Stimulated activated CD8-positive, alpha-beta memory T cell treated with anti-CD3 and anti-CD28 coated beads, Interleukin-12 subunit alpha, Interleukin-12 subunit beta, amount 100 ng/mL, for 4 hours (primary cell): Measurements from ENCODE around the gene KCTD18.

Source experiments
- DNase-seq: peaks from one replicate; pipeline ENCODE4 v3.0.0-alpha.2; 2020; ENCODE audit warnings: low read depth

The KCTD18 gene

GRCh38 chr2:200454927-200455801 is 54.7 kb downstream of the KCTD18 start:
- no peak for DNase-seq

DNA sequence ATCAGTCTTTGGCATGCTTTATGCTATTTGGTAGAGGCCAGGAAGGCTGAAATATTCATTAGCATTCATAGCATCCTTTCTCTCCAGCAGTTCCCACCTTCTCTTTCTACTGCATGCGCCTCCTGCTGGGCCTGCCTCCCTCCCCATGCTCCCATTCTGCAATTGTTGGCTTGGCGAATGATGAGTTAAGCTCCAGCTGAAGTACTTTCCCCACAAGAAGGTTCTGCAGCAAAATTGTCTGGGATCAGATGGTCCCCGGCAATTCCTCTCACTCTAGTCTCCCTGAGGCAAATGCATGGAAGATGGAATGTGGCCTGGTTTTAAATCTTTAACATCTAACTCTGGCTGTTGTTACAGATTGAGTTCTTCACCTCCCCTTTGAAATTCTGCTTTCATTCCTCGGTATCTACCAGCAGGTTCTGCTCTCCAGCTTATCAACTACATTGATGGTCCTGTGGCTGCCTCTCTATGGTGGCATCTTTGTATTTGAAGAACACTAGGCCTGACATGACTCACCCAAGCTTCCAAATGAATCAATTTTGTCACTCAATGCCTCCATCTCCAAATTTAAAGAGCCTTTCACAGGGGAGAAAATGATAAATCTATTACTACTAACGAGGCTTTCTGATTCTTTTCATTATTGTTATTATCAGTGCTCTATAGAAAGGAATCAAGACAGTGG is 55.9 kb downstream of the KCTD18 start:
- no peak for DNase-seq

DNA sequence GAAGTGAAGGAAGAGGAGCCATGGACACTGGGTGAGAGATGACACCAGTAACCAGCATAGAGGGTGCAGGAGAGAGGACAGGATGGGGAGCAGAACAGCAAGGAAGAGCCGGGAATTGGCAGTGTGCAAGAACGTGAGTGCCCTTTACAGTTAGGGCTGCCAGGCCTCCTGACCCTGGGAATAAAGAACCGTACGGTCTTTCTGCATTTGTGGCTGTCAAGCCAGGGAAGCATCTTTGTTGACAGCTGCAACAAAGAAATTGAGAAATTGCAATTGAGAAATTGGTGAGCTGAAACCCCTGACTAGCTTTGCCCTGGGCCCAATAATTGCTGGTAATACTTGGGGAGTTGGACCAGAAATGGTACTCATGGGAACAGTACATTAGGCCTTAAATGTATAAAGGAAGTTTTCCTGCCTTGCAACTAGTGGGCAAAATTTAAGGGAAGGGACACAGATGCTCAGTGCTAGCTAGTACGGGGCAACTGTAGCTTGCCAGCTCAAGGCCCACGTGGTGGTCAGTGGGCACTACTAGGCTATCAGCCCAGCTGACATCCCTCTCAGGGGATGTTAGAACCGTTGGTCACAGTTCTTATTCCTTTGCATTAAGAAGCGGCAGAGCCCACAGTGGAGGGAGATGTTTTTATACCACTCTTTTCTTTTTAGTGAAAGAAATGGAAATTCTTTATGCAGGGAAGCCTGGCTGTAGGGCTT is 56.6 kb downstream of the KCTD18 start:
- DNase-seq, result no peak

GRCh38 chr2:200452377-200452776 is 57.5 kb downstream of the KCTD18 start:
- no peak for DNase-seq

DNA sequence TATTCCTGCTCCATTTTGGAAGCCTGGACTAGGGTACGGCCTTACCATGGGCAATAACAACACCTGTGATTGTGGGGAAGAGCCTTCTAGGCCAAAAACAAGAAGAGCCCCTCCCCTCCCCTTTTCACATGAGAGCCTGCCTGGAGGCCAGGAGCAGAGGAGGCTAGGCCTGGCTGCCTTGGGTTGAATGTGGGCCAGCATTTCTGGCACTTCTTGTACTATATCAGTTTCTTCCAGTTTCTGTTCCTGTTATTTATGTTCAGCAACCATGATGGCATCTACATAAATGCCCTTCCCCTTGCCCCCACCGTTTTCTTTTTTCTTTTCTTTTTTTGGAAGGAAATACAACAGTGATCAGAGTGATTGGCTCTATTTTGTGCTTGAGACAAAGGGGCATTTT is 58.4 kb downstream of the KCTD18 start:
- DNase-seq, result no peak

DNA sequence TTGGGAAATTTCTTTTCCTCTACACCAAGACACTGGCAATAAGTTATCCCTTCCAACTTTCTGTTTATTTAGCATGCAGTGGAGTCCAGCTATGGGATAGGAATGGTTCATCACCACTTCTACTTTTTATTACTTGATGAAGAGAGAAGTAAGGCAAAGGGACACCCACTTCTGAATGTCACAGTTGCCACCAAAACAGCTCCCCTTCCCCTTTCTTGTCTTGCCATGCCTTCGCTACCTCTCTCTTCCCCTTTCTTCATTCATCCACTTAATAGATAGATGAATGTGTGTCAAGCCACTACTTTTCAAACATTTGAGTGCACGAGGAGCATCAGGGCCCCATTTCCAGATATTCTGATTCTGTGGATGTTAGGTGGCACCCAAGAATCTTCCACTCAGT is 59.6 kb downstream of the KCTD18 start:
- DNase-seq, result no peak

DNA sequence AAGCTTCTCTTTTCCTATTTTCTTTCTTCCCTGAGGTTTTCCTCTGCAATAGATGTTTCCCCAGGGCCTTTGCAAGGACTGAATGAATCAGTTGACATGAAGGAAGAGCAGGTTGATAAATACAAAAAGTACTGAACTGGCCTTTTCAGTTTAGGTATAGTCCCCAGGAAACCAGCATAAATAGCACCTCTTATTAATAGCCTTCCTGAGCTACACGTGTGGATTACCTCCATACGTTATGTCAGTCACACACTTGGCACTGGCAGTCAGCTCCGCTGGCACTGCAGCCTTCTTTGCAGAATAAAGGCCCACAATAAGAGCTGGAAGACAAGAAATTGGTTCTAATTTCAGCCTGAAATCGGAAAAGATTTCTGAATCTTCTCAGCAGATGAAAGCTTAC is 60.7 kb downstream of the KCTD18 start:
- DNase-seq, result no peak

DNA sequence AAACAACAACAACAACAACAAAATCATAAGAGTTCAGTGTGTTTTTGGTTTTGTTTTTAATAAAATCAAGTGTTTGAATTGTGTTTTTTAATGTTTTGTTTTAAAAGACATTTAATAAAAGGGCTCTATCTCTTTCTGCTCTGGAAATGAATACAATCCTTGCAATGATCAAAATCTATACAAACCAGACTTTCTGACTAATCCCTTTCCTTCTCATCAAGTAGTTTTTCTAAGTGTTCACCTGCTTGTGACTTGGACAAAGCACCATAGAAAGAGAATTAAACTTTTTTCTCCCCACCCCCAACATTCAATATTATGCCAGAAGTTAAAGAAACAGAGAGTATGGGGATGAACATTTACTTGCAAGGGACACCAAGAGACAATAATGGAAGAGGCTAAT is 61.4 kb downstream of the KCTD18 start:
- no peak for DNase-seq

DNA sequence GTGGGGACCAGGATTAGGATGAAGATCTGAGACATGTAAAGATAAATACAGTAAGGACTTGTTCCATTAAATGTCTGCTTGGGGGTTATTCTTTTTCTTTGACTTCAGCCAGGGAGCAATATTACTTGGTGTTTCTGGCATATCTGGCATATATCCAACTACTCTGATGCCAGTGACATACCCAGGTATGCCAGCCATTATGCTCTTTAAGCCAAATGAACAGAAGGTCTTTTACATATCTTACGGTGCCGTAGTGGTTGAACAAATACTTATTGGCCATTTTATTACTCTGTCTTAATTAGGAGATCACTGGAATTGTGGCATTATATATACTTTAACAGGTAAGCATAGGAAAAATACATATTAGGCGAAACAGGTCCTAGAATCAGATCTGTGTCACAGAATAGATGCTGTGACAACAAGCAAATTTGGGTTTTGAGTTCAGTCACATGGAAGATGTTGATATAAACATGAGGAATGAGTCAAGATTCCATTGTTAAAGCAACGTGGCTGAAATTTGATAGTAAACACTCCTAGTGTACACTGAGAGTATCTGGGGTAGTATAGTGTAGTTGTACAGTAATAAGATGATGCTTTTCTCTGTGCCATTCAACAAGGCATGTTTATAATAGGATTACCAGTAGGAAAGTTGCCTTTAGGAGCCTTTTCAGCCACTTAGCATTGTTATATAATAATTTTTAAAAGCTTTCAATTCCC is 62.6 kb downstream of the KCTD18 start:
- no peak for DNase-seq

DNA sequence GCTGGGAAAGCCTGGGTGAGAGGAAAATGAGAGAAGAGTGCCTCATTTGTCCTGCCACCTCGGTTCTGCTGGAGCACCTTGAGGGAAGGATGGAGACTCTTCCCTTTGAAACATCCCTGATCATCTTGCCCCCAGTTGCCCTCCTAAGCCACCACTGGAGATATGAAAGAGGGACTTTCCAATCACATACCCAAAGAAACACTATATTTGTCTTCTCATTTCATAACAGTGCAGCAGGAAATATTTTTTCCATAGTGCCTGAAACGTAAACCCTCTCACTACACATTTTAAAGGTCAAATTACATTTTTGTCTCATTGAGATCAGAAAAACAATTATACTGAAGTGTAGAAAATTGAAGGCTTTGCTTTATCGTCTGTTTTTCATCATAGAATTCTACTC is 63.3 kb downstream of the KCTD18 start:
- no peak for DNase-seq

GRCh38 chr2:200445284-200445683 is 64.6 kb downstream of the KCTD18 start:
- DNase-seq, result no peak

DNA sequence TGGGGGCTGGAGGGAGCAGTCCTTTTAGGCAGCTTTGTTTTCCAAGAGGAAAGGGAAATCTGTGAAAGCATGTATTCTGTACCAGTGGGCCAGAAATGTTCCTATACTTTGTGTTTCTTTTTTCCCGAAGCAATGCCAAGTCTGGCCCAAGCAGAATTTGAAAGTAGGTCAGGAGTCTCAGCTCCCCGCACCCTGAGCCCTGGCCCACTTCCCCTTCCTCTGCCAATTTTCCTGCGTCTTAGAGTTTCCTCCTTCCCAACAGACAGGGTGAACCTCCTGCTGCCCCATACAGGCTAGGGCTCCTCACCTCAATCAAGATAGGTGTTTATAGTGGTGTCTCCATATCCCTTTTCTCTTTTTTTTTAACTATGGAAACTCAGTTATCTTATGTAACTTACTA is 65.3 kb downstream of the KCTD18 start:
- DNase-seq, result no peak

DNA sequence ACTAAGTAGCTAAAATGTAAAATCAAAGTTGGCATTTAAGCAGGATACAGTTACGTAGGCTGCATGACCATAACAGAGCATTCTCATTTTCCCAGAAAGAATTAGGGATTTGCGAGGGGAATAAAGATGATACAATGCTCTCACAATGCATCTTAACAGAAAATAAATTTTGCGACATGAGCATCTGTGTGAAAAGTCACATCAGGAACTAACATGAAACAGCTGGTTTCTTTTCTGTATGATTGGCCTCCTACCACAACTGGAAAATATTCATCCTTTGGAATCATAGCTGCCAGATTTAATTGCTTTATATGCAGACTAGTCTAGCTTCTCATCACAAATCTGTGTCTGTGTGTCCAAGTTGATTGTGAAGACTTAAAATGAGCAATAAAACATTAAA is 66.0 kb downstream of the KCTD18 start:
- DNase-seq, result no peak

DNA sequence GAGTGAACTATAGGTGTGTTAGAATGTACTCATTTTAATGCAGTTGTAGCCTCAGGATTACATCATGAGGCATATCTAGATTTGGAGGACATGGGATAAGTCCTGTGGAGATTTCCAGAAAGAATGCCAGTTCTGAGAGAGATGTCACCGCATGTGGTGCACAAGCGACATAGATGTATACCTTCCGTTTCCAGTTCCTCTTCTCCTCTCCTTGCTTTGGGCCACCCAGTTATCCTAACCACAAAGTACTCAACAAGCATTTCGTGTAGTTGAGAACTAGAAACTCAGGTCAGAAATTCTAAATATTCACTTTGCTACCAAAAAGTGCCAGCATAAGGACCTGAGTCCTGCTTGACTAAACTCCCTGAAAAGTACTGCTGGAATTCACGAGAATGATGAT is 66.5 kb downstream of the KCTD18 start:
- DNase-seq, result no peak

DNA sequence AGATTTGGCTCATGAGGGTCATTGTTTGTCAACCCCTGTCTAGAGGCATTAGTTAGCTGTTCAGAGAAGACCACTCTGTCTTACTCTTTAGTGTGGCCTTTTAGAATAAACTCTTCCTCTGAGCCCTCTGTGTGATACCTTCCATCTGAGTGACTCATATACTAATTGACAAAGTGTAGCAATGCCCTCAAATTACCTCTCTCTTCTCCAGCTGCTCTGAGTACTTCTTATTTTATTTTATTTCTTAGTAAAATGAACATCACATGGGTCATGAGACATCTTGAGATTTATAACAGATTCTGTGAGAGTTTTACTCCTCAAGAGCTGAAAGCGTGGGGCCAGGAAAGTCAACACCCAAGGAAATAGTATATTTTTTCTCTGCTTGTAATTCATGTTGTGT is 67.4 kb downstream of the KCTD18 start:
- no peak for DNase-seq

GRCh38 chr2:200439981-200440380 is 69.9 kb downstream of the KCTD18 start:
- DNase-seq, result no peak
